Raji (cell line): ENCODE results near the gene HHIPL2.

ENCODE experiments used
- POLR2A ChIP-seq: IDR thresholded peaks from 2 replicates; pipeline ENCODE4 v1.6.1; 2011; ENCODE audit warnings: low read depth, low read length, control low read depth; ENCODE audit not compliant: insufficient read depth

HHIPL2 gene

GRCh38 chr1:222547260-222547614, 667 bp downstream of the HHIPL2 start:
- TF ChIP-seq POLR2A, result no peak

- no peak for TF ChIP-seq POLR2A
Measured at GRCh38 chr1:222546548-222547259, 1.2 kb downstream of the HHIPL2 start.

- no peak for TF ChIP-seq POLR2A
Measured at GRCh38 chr1:222546091-222546490, 1.8 kb downstream of the HHIPL2 start.

- no peak for TF ChIP-seq POLR2A
Measured at GRCh38 chr1:222543817-222544216, 4.1 kb downstream of the HHIPL2 start.

GRCh38 chr1:222540598-222540995, 7.3 kb downstream of the HHIPL2 start:
- no peak for TF ChIP-seq POLR2A

- TF ChIP-seq POLR2A, result no peak
Measured at GRCh38 chr1:222539951-222540597, 7.8 kb downstream of the HHIPL2 start.

- TF ChIP-seq POLR2A, result no peak
Measured at GRCh38 chr1:222535455-222535854, 12.4 kb downstream of the HHIPL2 start.

- no peak for TF ChIP-seq POLR2A
Measured at GRCh38 chr1:222530852-222531251, 17.1 kb downstream of the HHIPL2 start.

- no peak for TF ChIP-seq POLR2A
Measured at GRCh38 chr1:222529916-222530315, 18.0 kb downstream of the HHIPL2 start.

GRCh38 chr1:222529181-222529580, 18.7 kb downstream of the HHIPL2 start:
- TF ChIP-seq POLR2A, result no peak

- TF ChIP-seq POLR2A, result no peak
Measured at GRCh38 chr1:222525951-222526350, 22.0 kb downstream of the HHIPL2 start.

- TF ChIP-seq POLR2A, result no peak
Measured at GRCh38 chr1:222523852-222524251, 24.1 kb downstream of the HHIPL2 start.

GRCh38 chr1:222522105-222522915, 25.6 kb downstream of the HHIPL2 start:
- TF ChIP-seq POLR2A, result no peak

- TF ChIP-seq POLR2A, result no peak
Measured at GRCh38 chr1:222521299-222522104, 26.4 kb downstream of the HHIPL2 start.
